ENCODE data around the gene GNB1L. TPM values are rescaled to one million over a fixed set of nuclear protein-coding genes. Genes with fewer than 3 reads are reported as not detected.

The GNB1L gene
- total RNA-seq, 1 experiment from 2014 or later, result 12.2 TPM

- ChIA-PET POLR2A (no interaction called here), CTCF (no interaction called here)
- intact Hi-C loops (cut with micrococcal nuclease; ENCODE audit: unreplicated experiment), result no loop called here
- ATAC-seq (no peak), DNase-seq (ENCODE audit: low read depth, low spot score) (no peak)
- Histone ChIP-seq H3K27me3 (ENCODE audit: control insufficient read depth, insufficient read depth, low read length) (no peaks in the 10 kb centered on the region), H3K4me1 (ENCODE audit: control insufficient read depth, insufficient read depth, low read length) (no peaks in the 10 kb centered on the region), H3K36me3 (ENCODE audit: control insufficient read depth, insufficient read depth, low read length) (no peaks in the 10 kb centered on the region), H3K27ac (ENCODE audit: low read length) (no peak overlapping the region), H3K9me3 (ENCODE audit: control insufficient read depth, insufficient read depth, low read depth, low read length) (no peaks in the 10 kb centered on the region), H3K4me3 (ENCODE audit: low read depth in 2 of 2, low read length in 2 of 2) (no peak overlapping the region)
- no TSS peak for BruUV-seq (replicated peaks)
- in situ Hi-C loops (cut with HindIII; ENCODE audit: low pct_unique_long_range_greater_than_20kb, low sequenced_read_pairs), result no loop called here
- TF ChIP-seq POLR2AphosphoS5 (IDR thresholded peaks at IDR 0.05; ENCODE audit: low read depth, low read length) (no peak), CTCF (IDR thresholded peaks at IDR 0.05) (no peak), SIN3A (IDR thresholded peaks at IDR 0.05; ENCODE audit: borderline replicate concordance, insufficient read depth, low read depth, low read length) (no peak), REST (IDR thresholded peaks at IDR 0.05; ENCODE audit: insufficient read depth in 1 of 2, low read depth in 2 of 2, low read length in 1 of 2) (no peak), TCF7L2 (IDR thresholded peaks at IDR 0.05; ENCODE audit: low read depth, low read length) (no peak)
Observed at GRCh38 chr22:19820880-19821522, 33.7 kb downstream of the GNB1L start.

GRCh38 chr22:19819911-19820879, 34.5 kb downstream of the GNB1L start:
- no peaks in the 10 kb centered on the region for H3K27me3 ChIP-seq (ENCODE audit: control insufficient read depth, insufficient read depth, low read length)
- H3K36me3 ChIP-seq (ENCODE audit: control insufficient read depth, insufficient read depth, low read length), result no peaks in the 10 kb centered on the region
- ChIA-PET CTCF (no interaction called here), POLR2A (no interaction called here)
- ATAC-seq (no peak), DNase-seq (ENCODE audit: low read depth, low spot score) (no peak)
- no peak overlapping the region for H3K4me3 ChIP-seq (ENCODE audit: low read depth in 2 of 2, low read length in 2 of 2)
- in situ Hi-C loops (cut with HindIII; ENCODE audit: low pct_unique_long_range_greater_than_20kb, low sequenced_read_pairs) (no loop called here), intact Hi-C loops (cut with micrococcal nuclease; ENCODE audit: unreplicated experiment) (no loop called here)
- BruUV-seq (replicated peaks), result no TSS peak
- H3K27ac ChIP-seq (ENCODE audit: low read length), result no peak overlapping the region
- H3K9me3 ChIP-seq (ENCODE audit: control insufficient read depth, insufficient read depth, low read depth, low read length), result no peaks in the 10 kb centered on the region
- no peaks in the 10 kb centered on the region for H3K4me1 ChIP-seq (ENCODE audit: control insufficient read depth, insufficient read depth, low read length)
- TF ChIP-seq REST (IDR thresholded peaks at IDR 0.05; ENCODE audit: insufficient read depth in 1 of 2, low read depth in 2 of 2, low read length in 1 of 2) (no peak), CTCF (IDR thresholded peaks at IDR 0.05) (no peak), POLR2AphosphoS5 (IDR thresholded peaks at IDR 0.05; ENCODE audit: low read depth, low read length) (no peak), TCF7L2 (IDR thresholded peaks at IDR 0.05; ENCODE audit: low read depth, low read length) (no peak)

Measured in Panc1 (cell line).